GM20431 (cell line): ENCODE measurements around the gene PCSK1N.

Experiments
- in situ Hi-C: fragments of 300-500 bp; cut with MseI, MboI; formaldehyde crosslinking; loops from one replicate; pipeline ENCODE4 v1.15.0; 2020; ENCODE audit warnings: low sequenced_read_pairs; ENCODE audit not compliant: unreplicated experiment

Gene PCSK1N

DNA sequence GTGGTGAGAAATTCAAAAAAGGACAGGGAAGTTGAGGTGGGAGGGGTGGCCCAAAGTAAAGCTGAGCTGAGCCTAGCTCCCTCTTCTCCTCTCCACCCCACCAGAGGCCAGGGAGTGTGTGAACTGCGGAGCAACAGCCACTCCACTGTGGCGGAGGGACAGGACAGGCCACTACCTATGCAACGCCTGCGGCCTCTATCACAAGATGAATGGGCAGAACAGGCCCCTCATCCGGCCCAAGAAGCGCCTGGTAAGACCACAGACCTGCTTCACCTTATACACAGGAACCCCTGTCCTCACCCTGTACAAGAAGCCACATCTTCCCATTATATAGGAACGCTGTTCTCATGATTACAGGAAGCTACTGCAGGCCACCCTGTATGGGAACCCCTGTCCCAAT is 43.2 kb downstream of the PCSK1N start:
- in situ Hi-C loops: no loop called here

DNA sequence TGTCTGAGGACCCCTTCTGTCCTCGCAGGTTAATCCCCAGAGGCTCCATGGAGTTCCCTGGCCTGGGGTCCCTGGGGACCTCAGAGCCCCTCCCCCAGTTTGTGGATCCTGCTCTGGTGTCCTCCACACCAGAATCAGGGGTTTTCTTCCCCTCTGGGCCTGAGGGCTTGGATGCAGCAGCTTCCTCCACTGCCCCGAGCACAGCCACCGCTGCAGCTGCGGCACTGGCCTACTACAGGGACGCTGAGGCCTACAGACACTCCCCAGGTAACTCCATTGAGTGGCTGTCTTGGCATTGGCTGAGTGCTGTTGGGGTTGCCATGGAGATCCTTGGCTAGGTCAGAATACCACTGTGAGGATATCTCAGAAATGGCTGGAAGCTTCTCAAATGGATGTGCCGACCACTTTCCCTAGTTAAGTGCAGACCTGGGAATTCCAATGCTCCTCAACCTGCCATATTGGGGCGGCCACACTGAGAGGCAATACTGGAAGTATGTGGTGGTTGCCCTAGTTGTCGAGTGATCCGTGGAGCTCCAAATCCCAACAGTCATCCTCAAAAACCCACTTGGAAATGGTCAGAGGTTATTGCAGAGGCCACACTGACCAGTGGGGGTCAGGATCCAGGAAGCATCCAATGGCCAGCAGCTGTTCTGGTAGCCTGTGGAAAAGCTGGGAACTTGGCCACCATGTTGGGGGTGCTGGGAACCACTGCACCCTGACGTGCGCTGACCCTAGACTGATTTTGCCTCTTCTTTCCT is 44.2 kb downstream of the PCSK1N start:
- in situ Hi-C loops: no loop called here

DNA sequence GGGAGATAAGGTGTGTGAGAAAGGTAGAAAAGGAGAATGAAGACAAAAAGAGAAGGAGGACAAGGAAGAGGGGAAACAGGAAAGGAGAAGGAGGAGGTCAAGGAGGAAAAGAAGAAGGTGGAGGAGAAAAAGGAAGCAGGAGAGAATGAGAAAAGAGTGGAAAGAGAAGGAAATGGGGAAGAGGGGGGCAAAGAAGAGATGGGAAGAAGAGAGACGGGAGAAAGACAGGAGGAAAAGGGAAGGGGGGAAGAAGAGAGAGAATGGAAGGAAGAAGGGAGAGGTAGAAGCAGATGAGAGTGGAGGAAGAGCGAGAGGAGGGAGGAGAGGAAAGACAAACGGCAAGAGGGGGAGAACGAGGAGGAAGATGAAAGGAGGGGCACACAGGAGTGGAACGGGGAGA is 44.9 kb downstream of the PCSK1N start:
- in situ Hi-C loops: no loop called here

DNA sequence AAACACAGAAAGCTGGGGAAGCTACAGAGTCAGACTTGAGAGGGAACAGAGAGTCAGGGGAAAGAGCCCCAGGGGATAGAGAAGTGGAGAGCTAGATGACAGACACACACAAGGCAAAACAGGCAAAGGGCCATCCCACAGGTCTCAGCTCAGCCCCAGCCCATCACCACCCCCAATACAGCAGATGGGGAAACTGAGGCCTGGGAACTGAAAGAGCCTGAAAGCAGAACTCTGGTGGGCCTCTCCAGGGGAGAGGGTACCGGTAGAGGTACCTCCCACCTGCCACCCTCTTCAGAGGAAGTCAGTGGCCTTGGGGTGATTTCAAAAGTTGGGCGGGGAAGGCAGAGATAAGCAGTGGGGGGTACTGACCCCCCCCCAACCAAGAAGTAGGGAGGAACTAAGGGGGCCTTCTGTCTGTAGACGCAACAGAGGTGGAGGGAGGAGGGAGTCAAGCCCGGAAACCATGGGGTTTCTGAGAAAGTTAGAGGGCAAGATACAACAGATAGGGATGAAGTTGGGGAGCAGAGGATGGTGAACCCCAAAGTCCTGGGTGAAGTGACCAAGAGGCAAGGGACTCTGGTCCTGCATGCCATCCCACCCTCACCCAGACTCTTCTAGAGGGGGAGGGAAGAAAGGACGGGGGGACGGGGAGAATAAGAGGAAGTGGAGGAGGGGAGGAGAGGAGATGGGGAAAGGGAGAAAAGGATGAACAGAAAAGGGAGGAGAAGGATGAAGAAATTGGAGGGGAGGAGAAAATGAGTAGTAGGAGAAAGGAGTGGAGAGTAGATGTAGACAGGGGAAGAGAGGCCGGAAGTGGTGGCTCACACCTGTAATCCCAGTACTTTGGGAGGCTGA is 45.8 kb downstream of the PCSK1N start:
- in situ Hi-C loops: no loop called here

DNA sequence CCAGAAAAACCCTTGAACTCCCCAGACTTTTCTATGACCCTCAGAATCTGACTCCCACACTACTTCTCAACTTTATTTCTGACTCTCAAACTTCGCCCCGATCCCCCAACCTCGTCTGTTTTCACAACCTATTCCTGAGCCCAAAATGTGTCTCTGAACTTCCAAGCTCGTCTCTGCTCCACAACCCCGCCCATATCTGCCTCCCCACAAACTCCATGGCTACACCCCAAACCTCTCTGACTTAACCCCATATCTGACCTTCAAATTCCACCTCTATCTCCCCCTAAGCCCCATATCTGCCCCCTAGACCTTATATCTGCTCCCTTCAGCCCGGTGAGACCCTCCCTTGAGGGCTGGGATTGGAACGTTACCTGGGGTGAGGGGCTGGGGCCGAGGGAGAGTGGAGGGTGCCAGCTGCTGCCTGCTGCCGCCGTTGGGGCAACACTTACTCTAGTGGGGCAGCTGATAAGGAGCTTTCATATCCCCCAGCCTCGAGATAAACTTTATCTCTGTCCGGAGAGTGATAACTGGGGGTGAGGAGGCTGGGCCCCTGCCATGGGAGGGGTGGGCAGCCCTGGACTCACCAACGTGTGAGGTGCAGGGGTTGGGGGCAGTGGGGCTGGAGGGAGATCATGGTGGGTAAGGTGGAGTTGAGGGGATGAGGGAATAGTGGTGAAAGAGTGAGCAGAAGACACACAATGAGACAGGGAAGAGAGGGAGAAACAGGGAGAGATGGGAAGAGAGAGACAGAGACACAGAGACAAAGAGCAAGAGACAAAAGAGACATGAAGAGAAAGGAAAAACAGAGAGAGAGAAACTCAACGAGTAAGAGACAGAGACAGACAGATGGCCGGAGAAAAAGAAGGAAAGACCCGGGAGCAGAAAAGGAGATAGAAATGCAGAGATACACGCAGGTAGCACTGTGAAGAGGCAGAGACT is 47.6 kb downstream of the PCSK1N start:
- in situ Hi-C loops: no loop called here

DNA sequence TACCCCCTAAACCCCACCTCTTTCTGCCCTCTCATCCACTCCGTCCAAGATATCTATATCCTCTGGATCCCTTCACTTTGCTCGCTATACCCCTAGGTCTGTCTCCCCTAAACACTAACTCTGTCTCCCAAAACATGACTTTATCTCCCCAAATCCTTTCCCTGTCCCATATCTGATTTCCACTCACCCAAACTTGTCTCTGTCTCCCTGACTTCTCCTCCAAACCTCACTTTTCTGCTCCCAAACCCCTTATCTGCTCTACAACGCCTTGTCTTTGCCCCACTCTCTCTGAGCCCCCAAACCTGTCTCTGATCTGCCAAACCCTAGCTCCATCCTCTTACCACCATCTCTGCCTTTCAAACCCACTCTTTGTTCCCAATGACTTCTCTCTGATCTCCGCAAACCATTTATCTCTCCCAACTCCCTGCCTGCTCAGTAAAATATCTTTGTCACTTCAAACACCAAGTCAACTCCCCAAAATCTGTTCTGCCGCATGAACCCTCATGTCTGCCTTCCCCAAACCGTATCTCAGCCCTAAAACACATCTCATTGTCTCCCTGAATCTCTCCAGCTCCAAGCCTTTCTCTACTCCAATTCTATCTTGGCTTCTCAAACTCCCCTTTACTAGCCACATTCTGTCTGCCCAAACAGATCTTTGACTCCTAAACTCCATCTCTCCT is 48.4 kb downstream of the PCSK1N start:
- in situ Hi-C loops: no loop called here

DNA sequence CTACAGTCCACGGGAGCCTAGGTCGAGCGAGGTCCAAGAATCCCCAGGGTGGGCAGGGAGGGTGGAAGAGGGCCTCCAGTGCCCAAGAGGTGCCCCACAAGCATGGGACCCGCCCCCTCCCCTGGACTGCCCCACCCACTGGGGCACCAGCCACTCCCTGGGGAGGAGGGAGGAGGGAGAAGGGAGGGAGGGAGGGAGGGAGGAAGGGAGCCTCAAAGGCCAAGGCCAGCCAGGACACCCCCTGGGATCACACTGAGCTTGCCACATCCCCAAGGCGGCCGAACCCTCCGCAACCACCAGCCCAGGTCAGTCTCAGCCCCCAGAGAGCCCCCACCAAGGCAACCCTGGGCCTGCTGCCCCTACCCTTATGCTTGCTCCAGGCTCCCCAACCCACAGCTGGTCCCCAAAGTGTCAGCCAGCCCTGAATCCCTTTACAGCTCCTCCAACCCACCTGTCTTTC is 49.0 kb downstream of the PCSK1N start, which contains the start of gene GATA1:
Gene GATA1 (plus strand): TSS at position 250 of the 460 bp plus-strand sequence. CDS start 4,520 bp downstream, outside the sequence.
- in situ Hi-C loops: no loop called here

DNA sequence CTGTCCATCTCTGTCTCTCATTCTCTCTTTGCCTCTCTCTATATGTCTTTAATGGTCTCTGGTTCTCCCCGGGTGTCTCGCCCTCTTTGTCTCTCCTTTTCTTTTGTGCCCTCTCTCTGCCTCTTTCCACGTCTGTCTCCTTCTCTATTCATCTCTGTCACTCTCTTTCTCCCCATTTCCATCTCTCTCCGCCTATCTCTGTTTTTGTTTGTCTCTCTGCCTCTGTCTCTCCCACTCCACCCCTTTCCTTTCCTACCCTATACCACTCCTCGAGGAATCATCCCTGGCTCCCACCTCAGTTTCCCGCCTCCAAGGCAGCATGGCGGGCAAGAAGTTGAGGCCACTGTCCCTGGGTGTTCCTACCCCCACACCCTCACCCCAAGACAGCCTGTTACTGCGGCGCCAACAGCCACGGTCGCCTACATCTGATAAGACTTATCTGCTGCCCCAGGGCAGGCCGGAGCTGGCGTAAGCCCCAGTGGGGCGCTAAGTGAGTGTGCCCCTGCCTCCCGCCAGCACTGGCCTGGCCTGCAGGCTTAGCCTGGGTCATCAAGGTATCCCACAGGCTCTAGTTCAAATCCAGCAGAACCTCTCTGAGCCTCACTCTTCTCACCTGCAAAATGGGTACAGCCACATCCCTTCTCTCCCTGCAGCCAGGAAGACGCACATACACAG is 49.7 kb downstream of the PCSK1N start:
- in situ Hi-C loops: no loop called here

DNA sequence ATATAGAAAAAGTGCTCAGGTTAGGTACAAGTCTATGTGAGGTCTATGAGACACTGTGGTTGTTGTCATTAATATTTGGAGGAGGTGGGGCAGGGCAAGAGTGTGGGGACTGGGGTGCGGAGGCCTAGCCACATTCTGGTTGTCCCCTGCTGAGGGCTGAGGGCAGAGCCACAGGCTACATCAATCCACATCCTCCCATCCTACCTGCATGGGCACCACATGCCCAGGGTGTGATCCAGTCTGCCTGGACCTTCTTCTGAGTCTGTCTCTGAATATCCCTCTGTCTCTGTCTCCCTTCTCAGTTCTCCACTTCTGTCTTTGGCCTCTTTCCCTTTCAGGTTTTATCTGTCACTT is 50.2 kb downstream of the PCSK1N start:
- in situ Hi-C loops: no loop called here

DNA sequence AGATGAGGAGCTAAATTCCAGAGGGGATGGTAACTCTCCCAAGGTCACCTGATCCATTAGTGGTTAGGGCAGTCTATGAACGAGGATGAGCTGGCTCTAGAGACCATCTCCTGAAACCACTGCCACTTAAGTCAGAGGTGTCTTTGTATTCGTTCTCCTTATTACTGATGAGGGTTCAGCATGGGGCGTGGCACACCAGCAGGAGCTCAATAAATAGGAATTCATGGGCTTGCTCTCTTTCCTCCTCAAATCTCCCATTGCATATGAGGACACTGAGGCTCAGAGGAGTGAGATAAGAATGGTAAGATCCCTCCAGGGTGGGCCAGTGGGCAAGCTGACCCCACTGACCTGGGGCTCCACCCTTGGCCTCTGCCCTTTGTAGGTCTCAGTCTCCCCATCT is 50.7 kb downstream of the PCSK1N start:
- in situ Hi-C loops: no loop called here

DNA sequence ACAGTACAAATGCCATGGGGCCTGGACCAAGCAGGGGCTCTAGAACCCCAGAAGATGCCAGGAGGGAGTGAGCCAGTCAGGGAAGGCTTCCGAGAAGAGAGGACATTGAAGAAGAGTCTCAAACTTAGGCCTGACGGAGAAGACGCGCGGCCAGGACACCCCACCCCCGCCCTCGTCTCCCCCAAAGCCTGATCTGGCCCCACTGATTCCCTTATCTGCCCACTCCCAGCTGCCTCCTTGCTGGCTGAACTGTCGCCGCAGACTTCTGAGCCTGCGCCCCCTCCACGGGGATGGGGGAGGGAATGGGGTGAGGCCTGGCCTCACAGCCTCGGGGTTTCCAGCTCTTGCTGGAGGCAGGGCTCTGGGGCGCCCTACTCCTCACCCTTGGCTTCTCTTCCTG is 52.6 kb downstream of the PCSK1N start:
- in situ Hi-C loops: no loop called here

DNA sequence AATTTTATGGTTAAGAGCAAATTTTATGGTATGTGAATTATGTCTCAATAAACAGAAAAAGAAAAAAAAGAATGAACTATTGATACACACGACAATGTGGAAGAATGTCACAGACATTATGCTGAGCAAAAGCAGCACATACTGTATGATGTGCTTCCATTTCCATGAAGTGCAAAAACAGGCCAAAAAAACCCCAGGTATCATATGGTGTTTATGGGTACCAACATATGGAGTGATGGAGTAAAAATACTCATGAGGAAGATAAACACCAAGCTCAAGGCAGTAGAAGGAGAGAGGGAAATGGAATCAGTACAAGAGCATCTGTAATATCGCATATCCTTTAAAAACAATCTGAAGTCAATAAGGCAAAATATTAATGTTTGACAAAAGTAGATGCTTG is 53.2 kb downstream of the PCSK1N start:
- in situ Hi-C loops: no loop called here

DNA sequence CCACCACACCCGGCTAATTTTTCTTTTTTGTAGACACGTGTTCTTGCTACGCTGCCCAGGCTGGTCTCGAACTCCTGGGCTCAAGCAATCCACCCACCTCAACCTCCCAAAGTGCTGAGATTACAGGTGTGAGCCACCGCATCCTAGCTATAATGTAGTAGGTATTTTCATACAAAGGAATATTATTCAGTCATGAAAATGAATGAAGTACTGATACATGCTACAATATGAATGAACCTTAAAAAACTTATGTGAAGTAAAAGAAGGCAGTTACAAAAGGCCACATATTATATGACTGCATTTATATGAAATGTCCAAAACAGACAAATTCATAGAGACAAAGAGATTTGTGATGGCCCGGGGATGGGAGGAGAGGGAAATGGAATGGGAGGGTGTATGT is 53.7 kb downstream of the PCSK1N start:
- in situ Hi-C loops: no loop called here
